Measurements from ENCODE around the gene SHB. TPM values are rescaled to one million over a fixed set of nuclear protein-coding genes. Genes with fewer than 3 reads are reported as not detected.

The SHB gene
- total and polyA plus RNA-seq, 4 donors, result 6.2 to 16.1 (median 11.6) TPM

Small RNA genes within 50 kb of the gene (small RNA-seq; reads per million reads assigned to genes)
- not detected for gene RNU7-124P (ENCODE audit: low replicate concordance)

Other genes starting within 250 kb of the SHB start
- 10 to 100 TPM; 37.0 to 56.3 TPM for gene SLC25A51, start 165.1 kb downstream of the SHB start, total RNA-seq
- 10 to 100 TPM; 19.8 to 22.2 TPM for gene SLC25A51, start 165.1 kb downstream of the SHB start, polyA plus RNA-seq (ENCODE audit: insufficient read length in 2 of 2)

Measured in spinal cord (tissue), 4 donors.